GM10266 (cell line): ENCODE measurements around the gene FBXO5.
"Not testable (repeated sequence)": the region's sequence is repeated elsewhere in the genome, so short reads cannot be mapped to it uniquely, and the experiment has no call there.

Experiments used
- DNase-seq: peaks from one replicate; pipeline ENCODE4 v3.0.0; 2012; ENCODE audit errors: extremely low spot score
- TF ChIP-seq, protein P1 (sequence below): IDR thresholded peaks from 2 replicates; pipeline ENCODE4 v1.5.1; 2012; ENCODE audit warnings: mild to moderate bottlenecking, low read depth; ENCODE audit not compliant: control insufficient read depth, insufficient read depth; ENCODE audit errors: missing control alignments

The FBXO5 gene

DNA sequence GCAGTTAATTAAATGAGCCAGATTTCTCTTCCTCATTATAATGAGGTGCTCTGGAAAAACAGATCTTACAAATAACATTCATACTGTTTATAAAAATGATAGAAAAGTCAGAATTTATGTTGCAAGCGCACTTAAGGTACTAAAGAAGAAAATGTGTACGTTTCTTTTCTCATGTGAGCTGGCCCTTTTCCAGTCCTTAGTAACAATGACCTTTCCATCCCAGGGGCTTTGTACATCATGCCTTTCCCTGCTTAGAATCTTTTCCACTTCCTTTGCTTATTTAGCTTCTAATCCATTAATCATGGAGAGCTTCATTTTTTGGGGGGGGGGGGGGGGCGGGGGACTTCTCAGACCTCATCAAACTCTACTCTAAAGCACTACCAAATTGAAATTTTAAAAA is 4.8 kb downstream of the FBXO5 start:
- TF ChIP-seq, protein P1, sequence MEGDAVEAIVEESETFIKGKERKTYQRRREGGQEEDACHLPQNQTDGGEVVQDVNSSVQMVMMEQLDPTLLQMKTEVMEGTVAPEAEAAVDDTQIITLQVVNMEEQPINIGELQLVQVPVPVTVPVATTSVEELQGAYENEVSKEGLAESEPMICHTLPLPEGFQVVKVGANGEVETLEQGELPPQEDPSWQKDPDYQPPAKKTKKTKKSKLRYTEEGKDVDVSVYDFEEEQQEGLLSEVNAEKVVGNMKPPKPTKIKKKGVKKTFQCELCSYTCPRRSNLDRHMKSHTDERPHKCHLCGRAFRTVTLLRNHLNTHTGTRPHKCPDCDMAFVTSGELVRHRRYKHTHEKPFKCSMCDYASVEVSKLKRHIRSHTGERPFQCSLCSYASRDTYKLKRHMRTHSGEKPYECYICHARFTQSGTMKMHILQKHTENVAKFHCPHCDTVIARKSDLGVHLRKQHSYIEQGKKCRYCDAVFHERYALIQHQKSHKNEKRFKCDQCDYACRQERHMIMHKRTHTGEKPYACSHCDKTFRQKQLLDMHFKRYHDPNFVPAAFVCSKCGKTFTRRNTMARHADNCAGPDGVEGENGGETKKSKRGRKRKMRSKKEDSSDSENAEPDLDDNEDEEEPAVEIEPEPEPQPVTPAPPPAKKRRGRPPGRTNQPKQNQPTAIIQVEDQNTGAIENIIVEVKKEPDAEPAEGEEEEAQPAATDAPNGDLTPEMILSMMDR: no peak
- no peak for DNase-seq

DNA sequence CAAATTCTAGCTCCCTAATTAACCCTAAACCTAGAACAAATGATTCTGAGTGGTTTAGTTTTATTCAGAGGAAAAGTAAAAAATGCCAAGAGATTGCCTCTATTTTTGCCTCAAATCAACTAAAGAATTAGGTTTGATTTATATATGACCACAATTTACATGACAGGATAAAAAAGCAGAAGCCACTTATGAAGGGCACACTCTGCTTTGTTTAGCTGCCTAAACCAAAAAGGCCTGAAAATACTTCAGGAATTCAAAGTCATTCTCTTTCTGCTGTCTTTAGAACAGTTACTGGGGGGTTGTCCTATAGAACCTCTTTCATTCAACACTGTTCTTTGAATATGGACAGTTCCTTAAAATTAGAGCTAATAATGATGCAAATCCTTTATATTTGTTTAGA is 5.3 kb downstream of the FBXO5 start:
- no peak for DNase-seq
- TF ChIP-seq, protein P1: no peak

DNA sequence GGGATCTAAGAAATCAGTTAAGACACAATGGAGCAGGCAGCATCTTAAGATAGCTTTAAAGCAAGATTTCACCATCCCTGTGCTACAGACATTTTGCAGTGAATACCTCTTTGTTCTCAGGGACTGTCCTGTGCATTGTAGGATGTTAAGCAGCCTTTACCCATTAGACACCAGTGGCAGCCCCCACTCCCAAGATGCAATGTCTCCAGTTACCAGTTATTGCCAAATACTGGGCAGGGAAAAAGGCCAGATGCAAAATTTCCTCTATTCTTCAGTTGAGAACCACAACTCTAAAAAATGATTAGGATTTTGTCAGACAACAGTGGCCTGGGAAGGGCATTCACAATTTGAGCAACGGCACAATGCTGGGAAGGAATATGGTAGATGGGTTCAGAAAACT is 6.1 kb downstream of the FBXO5 start:
- DNase-seq: no peak

DNA sequence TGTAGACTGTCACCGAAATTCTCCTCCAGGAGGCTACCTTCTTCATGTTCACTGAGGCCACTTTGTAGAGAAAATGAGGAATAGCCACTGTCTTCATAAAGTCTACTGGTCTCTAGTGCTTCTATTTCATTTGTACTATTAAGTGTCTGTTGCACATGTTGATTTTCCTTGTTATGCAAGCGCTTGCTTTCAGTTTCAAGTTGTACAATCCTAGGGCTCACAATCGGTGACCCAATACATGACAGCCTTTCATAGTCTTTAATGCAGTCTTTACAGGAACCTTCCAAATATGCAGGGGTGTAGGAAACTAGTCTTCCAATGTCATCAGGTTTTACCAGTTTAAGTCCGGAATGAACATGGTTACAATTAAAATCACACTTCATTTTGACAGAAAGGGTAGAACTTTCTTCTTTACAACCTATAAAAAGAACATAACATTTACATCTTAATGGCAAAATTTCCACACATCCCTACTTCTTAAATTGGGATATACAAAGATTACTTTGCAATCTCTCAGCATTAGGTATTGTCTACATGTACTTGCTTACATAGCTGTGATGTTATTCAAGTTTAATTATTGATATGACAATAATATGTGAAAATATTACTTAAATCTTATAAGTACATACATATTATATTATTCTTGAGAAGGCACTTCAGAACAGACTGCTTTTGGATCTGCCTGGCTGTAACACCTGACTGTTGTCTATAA is 7.5 kb downstream of the FBXO5 start:
- DNase-seq: no peak
- TF ChIP-seq, protein P1: no peak

More for the DNA sequence above, 6.1 kb downstream of the FBXO5 start:
- TF ChIP-seq, protein P1: no peak

DNA sequence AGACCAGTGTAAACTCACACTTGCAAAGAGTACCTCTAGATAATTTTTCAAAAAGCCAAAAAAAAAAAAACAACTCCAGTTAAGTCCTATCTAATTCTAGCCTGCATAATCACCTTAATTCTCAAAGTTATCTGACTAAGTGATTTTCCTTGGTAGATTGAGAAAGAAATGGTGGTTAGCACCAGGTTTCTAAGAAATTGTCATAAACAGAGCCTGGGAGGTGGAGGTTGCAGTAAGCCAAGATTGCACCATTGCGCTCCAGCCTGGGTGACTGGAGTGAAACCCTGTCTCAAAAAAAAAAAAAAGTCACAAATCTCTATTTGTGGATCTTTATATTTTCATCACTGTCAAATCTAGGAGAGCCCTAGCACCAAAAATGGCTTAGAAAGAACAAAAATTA is 8.9 kb downstream of the FBXO5 start:
- TF ChIP-seq, protein P1: no peak
- no peak for DNase-seq

DNA sequence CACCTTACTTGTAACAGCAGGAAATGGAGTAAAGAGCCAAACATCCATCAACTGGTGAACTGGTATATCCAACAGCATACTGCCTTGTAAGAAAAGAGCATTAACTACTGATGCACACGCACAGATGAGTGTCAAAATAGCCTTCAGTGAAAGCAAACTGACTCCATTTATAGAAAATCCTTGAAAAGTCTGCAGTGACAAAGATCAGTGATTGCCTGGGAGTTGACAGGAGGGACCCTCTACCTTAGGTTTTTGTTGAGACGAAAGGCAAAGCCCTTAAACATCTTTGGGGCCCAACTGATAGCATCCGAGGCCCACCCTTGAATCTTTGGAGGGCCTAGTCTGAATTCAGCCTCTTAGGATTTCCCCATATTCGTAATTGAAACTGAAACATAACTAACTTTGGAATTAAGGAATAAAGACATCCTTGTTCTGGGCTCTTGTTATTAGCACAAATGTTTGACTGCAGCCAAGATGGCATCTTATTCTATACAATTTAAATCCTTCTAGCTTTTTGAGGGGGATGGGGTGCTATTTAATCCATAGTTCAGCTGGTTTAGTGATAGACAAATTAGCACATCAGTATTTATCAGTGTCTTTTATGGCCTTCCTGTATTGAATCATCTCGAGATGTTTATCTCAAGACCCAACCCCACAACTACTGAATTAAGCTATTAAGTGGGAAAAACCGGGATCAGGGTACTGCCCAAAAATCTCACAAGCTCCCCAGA is 13.0 kb downstream of the FBXO5 start:
- no peak for DNase-seq
- TF ChIP-seq, protein P1: no peak

DNA sequence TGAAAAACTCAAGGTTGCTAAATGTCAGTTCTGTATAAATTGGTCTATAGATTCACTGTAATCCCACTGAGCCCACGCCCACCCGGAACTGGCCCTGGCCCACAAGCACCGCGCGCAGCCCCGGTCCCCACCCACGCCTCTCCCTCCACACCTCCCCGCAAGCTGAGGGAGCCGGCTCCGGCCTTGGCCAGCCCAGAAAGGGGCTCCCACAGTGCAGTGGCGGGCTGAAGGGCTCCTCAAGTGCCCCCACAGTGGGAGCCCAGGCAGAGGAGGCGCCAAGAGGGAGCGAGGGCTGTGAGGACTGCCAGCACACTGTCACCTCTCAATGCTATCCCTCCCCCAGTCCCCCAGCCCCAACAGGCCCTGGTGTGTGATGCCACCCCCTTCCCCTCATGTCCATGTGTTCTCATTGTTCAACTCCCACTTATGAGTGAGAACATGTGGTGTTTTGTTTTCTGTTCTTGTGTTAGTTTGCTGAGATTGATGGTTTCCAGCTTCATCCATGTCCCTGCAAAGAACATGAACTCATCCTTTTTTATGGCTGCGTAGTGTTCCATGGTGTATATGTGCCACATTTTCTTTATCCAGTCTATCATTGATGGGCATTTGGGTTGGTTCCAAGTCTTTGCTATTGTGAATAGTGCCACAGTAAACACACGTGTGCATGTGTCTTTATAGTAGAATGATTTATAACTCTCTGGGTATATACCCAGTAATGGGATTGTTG is 16.5 kb downstream of the FBXO5 start:
- DNase-seq: not testable (repeated sequence)
